ENCODE data around the gene ADPRM.

The ADPRM gene

GRCh38 chr17:10666906-10667305, 30.5 kb upstream of the ADPRM start (continued):
- TF ChIP-seq KLF1 (tag by site-specific recombination; IDR thresholded peaks at IDR 0.05), result no peak

GRCh38 chr17:10668775-10669174, 28.6 kb upstream of the ADPRM start:
- peaks cover 0 to 7% of the 10 kb centered on the region in 2 experiments; a peak in 1 of 3 replicates for H3K36me3 ChIP-seq (ENCODE audit: control insufficient read depth in 2 of 2, insufficient read depth in 1 of 2, low read length in 2 of 2)
- no peak overlapping the region for H3K4me3 ChIP-seq (ENCODE audit: low read depth, low read length)
- TF ChIP-seq ZNF707 (tag by site-specific recombination; IDR thresholded peaks at IDR 0.05), result no peak
- no peak for TF ChIP-seq ZNF768 (tag by site-specific recombination; IDR thresholded peaks at IDR 0.05)
- TF ChIP-seq ZNF645 (tag by site-specific recombination; IDR thresholded peaks at IDR 0.05), result no peak
- TF ChIP-seq ZNF280C (tag by site-specific recombination; IDR thresholded peaks at IDR 0.05), result no peak
- no peak for TF ChIP-seq ZNF580 (tag by site-specific recombination; IDR thresholded peaks at IDR 0.05)
- no peak for TF ChIP-seq ZNF10 (tag by site-specific recombination; IDR thresholded peaks at IDR 0.05)
- no peak for TF ChIP-seq ZNF19 (tag by site-specific recombination; IDR thresholded peaks at IDR 0.05; ENCODE audit: low read depth)
- no peaks in the 10 kb centered on the region for H3K4me1 ChIP-seq (ENCODE audit: control insufficient read depth, insufficient read depth, low read length)
- no peaks in the 10 kb centered on the region for H3K9me3 ChIP-seq (ENCODE audit: control insufficient read depth, insufficient read depth, low read depth, low read length)
- ChIA-PET POLR2A (no interaction called here), CTCF (no interaction called here)
- no peak overlapping the region for H3K27ac ChIP-seq (ENCODE audit: extremely low read depth, low read depth, low read length)

GRCh38 chr17:10673312-10673711, 24.1 kb upstream of the ADPRM start:
- ChIA-PET CTCF (interaction anchor here (1.1 to 1.6 kb wide), 4 partner anchors 10 to 55 kb away, joined by 3 to 6 read pairs (median 5); no protein-coding TSS in a partner anchor), POLR2A (no interaction called here)
- no peaks in the 10 kb centered on the region for H3K9me3 ChIP-seq (ENCODE audit: control insufficient read depth, insufficient read depth, low read depth, low read length)
- H3K27ac ChIP-seq (ENCODE audit: extremely low read depth, low read depth, low read length), result no peak overlapping the region
- H3K4me1 ChIP-seq (ENCODE audit: control insufficient read depth, insufficient read depth, low read length), result no peaks in the 10 kb centered on the region
- peaks cover 21 to 44% of the 10 kb centered on the region in 2 experiments for H3K36me3 ChIP-seq (ENCODE audit: control insufficient read depth in 2 of 2, insufficient read depth in 1 of 2, low read length in 2 of 2)
- no peak overlapping the region for H3K4me3 ChIP-seq (ENCODE audit: low read depth, low read length)
- no peak for TF ChIP-seq INSM2 (tag by site-specific recombination; IDR thresholded peaks at IDR 0.05)
- no peak for TF ChIP-seq MZF1 (tag by site-specific recombination; IDR thresholded peaks at IDR 0.05; ENCODE audit: borderline replicate concordance)

GRCh38 chr17:10674704-10675103, 22.7 kb upstream of the ADPRM start:
- peaks cover 30 to 56% of the 10 kb centered on the region in 2 experiments for H3K36me3 ChIP-seq (ENCODE audit: control insufficient read depth in 2 of 2, insufficient read depth in 1 of 2, low read length in 2 of 2)
- no peaks in the 10 kb centered on the region for H3K9me3 ChIP-seq (ENCODE audit: control insufficient read depth, insufficient read depth, low read depth, low read length)
- ChIA-PET CTCF (interaction anchor here (1.3 to 1.6 kb wide), 4 partner anchors 9 to 170 kb away, joined by 3 to 8 read pairs (median 6); no protein-coding TSS in a partner anchor), POLR2A (no interaction called here)
- no peak overlapping the region for H3K27ac ChIP-seq (ENCODE audit: extremely low read depth, low read depth, low read length)
- no peak overlapping the region for H3K4me3 ChIP-seq (ENCODE audit: low read depth, low read length)
- no peaks in the 10 kb centered on the region for H3K4me1 ChIP-seq (ENCODE audit: control insufficient read depth, insufficient read depth, low read length)
- TF ChIP-seq ZNF610 (tag by site-specific recombination; IDR thresholded peaks at IDR 0.05; ENCODE audit: borderline replicate concordance) (no peak), ZNF16 (tag by site-specific recombination; IDR thresholded peaks at IDR 0.05; ENCODE audit: low read depth) (no peak), ZNF639 (tag by site-specific recombination; IDR thresholded peaks at IDR 0.05) (no peak), ZNF169 (tag by site-specific recombination; IDR thresholded peaks at IDR 0.05) (no peak), CTCF (tag by site-specific recombination; IDR thresholded peaks at IDR 0.05) (no peak), KLF10 (tag by site-specific recombination; IDR thresholded peaks at IDR 0.05) (no peak), ZNF692 (tag by site-specific recombination; IDR thresholded peaks at IDR 0.05) (no peak), ZBTB17 (tag by site-specific recombination; IDR thresholded peaks at IDR 0.05) (no peak), ZNF248 (tag by site-specific recombination; IDR thresholded peaks at IDR 0.05) (no peak), ZNF560 (tag by site-specific recombination; IDR thresholded peaks at IDR 0.05; ENCODE audit: borderline replicate concordance) (no peak)

All from HEK293 (cell line).